HL-60 (cell line): ENCODE results near the gene ITPRID1.

Experiments
- DNase-seq, 2 experiments: peaks; one replicate each; pipeline ENCODE4 v3.0.0-alpha.2; 2010 to 2020; ENCODE audit warnings: low read depth in 1 of 2, low spot score in 1 of 2
- H3K27ac ChIP-seq: fragments of 250-450 bp; sonication (Bioruptor Pico); replicated peaks from 2 replicates; pipeline ENCODE4 v1.5.1; 2020; ENCODE audit warnings: mild to moderate bottlenecking, moderate library complexity
- H3K27me3 ChIP-seq: fragments of 250-450 bp; sonication (Bioruptor Pico); 2 replicates; pipeline ENCODE4 v1.5.1; 2021; ENCODE audit warnings: mild to moderate bottlenecking, moderate library complexity; ENCODE audit not compliant: insufficient read depth, poor library complexity, severe bottlenecking
- H3K4me3 ChIP-seq: replicated peaks from 2 replicates; pipeline ENCODE4 v1.5.1; 2011; ENCODE audit warnings: mild to moderate bottlenecking, control low read depth, low read length; ENCODE audit not compliant: insufficient read depth
- GABPA ChIP-seq: IDR thresholded peaks from 2 replicates; pipeline ENCODE4 v1.6.1; 2012; ENCODE audit warnings: low read depth
- POLR2AphosphoS5 ChIP-seq: IDR thresholded peaks from 2 replicates; pipeline ENCODE4 v1.6.1; 2012; ENCODE audit warnings: low read depth
- SPI1 ChIP-seq: IDR thresholded peaks from 2 replicates; pipeline ENCODE4 v1.6.1; 2012; ENCODE audit warnings: low read depth, mild to moderate bottlenecking, borderline replicate concordance
- TF ChIP-seq, protein P1 (sequence below): IDR thresholded peaks from 2 replicates; pipeline ENCODE4 v1.6.1; 2012; ENCODE audit warnings: low read depth; ENCODE audit not compliant: insufficient replicate concordance
- TF ChIP-seq, protein P2 (sequence below): IDR thresholded peaks from one replicate; pipeline ENCODE4 v1.5.1; 2011; ENCODE audit warnings: low read length, control low read depth, inconsistent platforms; ENCODE audit not compliant: insufficient read depth

ITPRID1 gene

GRCh38 chr7:31512166-31512565 is 1.7 kb upstream of the ITPRID1 start:
- no peak overlapping the region for H3K27ac ChIP-seq
- TF ChIP-seq SPI1, result no peak
- TF ChIP-seq, protein P1, sequence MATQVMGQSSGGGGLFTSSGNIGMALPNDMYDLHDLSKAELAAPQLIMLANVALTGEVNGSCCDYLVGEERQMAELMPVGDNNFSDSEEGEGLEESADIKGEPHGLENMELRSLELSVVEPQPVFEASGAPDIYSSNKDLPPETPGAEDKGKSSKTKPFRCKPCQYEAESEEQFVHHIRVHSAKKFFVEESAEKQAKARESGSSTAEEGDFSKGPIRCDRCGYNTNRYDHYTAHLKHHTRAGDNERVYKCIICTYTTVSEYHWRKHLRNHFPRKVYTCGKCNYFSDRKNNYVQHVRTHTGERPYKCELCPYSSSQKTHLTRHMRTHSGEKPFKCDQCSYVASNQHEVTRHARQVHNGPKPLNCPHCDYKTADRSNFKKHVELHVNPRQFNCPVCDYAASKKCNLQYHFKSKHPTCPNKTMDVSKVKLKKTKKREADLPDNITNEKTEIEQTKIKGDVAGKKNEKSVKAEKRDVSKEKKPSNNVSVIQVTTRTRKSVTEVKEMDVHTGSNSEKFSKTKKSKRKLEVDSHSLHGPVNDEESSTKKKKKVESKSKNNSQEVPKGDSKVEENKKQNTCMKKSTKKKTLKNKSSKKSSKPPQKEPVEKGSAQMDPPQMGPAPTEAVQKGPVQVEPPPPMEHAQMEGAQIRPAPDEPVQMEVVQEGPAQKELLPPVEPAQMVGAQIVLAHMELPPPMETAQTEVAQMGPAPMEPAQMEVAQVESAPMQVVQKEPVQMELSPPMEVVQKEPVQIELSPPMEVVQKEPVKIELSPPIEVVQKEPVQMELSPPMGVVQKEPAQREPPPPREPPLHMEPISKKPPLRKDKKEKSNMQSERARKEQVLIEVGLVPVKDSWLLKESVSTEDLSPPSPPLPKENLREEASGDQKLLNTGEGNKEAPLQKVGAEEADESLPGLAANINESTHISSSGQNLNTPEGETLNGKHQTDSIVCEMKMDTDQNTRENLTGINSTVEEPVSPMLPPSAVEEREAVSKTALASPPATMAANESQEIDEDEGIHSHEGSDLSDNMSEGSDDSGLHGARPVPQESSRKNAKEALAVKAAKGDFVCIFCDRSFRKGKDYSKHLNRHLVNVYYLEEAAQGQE, result no peak
- no peaks in the 10 kb centered on the region for H3K27me3 ChIP-seq
- H3K4me3 ChIP-seq, result no peak overlapping the region
- DNase-seq, result no peak

GRCh38 chr7:31516680-31517502 is 3.0 kb downstream of the ITPRID1 start:
- Histone ChIP-seq H3K4me3 (no peak overlapping the region), H3K27me3 (no peaks in the 10 kb centered on the region), H3K27ac (no peak overlapping the region)
- no peak for DNase-seq
- TF ChIP-seq SPI1, result no peak
- TF ChIP-seq GABPA, result no peak
- TF ChIP-seq, protein P1, result no peak
- TF ChIP-seq, protein P2, sequence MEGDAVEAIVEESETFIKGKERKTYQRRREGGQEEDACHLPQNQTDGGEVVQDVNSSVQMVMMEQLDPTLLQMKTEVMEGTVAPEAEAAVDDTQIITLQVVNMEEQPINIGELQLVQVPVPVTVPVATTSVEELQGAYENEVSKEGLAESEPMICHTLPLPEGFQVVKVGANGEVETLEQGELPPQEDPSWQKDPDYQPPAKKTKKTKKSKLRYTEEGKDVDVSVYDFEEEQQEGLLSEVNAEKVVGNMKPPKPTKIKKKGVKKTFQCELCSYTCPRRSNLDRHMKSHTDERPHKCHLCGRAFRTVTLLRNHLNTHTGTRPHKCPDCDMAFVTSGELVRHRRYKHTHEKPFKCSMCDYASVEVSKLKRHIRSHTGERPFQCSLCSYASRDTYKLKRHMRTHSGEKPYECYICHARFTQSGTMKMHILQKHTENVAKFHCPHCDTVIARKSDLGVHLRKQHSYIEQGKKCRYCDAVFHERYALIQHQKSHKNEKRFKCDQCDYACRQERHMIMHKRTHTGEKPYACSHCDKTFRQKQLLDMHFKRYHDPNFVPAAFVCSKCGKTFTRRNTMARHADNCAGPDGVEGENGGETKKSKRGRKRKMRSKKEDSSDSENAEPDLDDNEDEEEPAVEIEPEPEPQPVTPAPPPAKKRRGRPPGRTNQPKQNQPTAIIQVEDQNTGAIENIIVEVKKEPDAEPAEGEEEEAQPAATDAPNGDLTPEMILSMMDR, result no peak
- TF ChIP-seq POLR2AphosphoS5, result no peak

- H3K27me3 ChIP-seq, result no peaks in the 10 kb centered on the region
- no peak for TF ChIP-seq POLR2AphosphoS5
- TF ChIP-seq GABPA, result no peak
- TF ChIP-seq, protein P2, result no peak
- no peak for TF ChIP-seq SPI1
- TF ChIP-seq, protein P1, result no peak
Observed at GRCh38 chr7:31517513-31517912, 3.6 kb downstream of the ITPRID1 start.

More at GRCh38 chr7:31517513-31517912, 3.6 kb downstream of the ITPRID1 start:
- Histone ChIP-seq H3K27ac (no peak overlapping the region), H3K4me3 (no peak overlapping the region)
- no peak for DNase-seq
